ENCODE results near the gene SERPINB5.

Gene SERPINB5

DNA sequence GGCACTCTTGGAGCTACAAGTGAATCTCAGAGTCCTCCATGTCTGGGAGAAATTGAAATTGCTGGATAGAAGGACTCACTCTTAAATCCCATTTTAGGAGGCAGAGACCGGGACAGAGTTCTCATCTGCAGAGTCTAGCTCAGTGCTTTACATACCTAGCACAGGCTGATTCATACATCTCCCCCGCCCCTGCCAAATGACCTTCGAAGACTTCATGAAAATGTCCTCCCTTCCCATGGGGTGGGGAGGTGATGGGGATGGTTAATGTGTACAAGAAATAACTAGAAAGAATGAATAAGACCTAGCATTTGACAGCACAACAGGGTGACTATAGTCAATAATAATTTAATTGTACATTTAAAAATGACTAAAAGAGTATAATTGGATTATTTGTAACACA, 8.2 kb upstream of the SERPINB5 start:
- DNase-seq (ENCODE audit: low read depth in 2 of 2) = no peak

DNA sequence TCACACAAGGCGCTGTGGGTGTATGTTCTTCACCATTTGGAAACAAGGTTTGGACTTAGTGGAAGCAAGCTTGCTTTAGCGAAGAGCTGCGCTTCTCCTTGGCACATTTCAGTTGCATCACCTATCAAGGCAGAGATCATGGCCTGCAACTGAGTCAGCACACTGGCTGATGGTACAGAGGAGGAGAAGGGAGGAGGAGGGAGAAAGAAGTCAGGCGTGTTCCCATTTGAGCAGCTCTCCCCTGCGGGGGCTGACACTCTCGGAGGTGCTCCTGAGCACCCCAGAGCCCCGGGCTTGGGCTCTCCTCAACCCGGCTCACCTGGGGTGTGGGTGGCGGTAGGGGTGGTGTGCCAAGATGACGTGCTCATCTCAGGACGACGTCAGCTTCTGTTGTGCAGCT, 6.0 kb upstream of the SERPINB5 start:
- no peak for DNase-seq (ENCODE audit: low read depth in 2 of 2)

DNA sequence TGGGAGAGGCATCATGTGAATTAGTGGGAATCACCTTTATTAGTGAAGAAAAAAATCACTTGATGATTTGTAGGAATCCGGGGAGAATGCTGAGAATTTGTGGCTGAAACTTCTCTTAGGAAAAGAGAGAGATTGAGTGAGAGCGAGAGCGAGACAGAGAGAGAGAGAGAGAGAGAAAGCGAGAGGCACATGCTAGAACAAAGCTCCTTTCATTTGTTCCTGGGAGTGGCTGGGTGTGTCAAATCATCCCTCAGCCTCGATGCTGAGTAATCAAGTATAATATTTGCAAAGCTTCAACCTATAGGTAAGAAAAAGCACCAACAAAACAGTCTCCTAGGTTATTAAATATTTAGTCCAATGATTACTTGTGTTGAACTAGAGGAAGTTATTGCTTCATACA, 4.4 kb upstream of the SERPINB5 start:
- DNase-seq (ENCODE audit: low read depth in 2 of 2) = no peak

DNA sequence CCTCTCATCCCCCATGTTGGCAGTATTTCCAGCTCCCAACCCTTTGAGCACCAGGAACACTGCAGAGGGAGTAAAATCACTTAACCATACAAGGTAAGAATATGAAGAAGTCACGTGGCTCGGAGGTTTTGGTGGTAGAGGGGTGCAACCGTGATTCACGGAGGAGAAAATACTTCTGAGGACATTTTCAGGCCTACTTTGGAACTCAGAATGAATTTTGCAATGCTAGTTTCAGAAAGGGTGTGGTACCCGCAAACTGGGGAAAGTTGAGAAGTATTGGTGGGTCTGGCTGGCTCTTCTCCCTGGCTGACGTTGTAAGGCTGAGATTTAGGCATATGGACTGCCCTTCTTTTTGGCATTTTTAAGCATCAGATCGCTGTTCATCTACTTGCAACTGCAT, 442 bp downstream of the SERPINB5 start:
- DNase-seq (ENCODE audit: low read depth in 2 of 2) = no peak

GRCh38 chr18:63477968-63478367, 1.2 kb downstream of the SERPINB5 start:
- no peak for DNase-seq (ENCODE audit: low read depth in 2 of 2)

DNA sequence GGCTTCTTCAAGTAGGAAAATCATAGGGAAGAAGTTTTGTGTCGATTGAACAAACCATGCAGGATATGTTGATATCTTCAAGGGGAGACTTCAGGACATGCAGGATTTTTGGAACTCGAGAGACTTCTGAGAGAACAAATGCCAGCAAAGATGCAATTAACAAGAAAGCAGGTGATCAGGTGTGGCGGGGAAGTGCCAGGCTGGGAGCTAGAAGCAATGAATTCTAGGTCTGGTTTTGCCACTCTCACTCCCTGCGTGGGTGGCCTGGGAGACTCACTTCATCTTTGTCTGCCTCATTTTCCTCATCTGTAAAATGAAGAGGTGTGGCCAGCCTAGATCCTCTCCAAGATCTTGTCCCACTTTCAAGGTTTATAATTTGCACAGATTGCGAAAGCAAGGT, 3.1 kb downstream of the SERPINB5 start:
- DNase-seq (ENCODE audit: low read depth in 2 of 2) = no peak

DNA sequence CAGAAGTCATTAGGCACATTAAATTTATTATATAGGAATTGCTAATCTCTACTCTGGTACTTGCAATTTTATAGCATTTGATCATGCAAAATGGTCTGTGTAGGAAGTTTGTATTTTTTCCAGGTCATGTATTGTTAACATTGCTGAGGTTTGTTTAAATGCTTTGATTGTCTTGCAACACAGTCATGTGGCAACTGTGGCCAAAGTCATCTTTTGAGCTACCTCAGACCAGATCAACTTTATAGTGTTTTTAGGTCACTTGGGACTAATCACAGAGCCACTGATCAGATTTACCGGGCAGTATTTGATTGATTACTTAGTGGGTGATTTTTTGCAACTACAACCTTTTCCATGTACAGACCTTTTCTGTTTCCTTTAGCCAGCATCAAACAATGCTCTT, 3.7 kb downstream of the SERPINB5 start:
- DNase-seq (ENCODE audit: low read depth in 2 of 2) = no peak

- DNase-seq (ENCODE audit: low read depth in 2 of 2) = no peak
Observed at GRCh38 chr18:63480915-63481314, 4.2 kb downstream of the SERPINB5 start.

DNA sequence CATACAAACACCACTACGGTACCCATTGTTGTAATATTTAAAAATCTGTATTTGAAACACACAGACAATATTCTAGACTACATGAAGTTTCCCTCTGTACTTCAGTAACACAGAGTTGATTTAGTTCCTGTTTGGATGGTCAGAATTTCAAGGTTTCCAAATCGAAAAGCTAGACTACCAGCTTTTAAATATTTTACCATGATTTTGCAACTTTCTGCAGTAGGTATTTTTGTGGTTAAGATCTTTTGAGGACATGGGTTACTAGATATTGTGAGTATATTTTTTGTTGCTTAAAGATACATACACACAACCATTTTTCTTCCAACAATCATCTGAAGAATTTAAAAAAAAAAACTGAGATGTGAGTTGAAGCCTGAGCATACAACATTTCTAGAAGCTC, 10.9 kb downstream of the SERPINB5 start:
- no peak for DNase-seq (ENCODE audit: low read depth in 2 of 2)

DNA sequence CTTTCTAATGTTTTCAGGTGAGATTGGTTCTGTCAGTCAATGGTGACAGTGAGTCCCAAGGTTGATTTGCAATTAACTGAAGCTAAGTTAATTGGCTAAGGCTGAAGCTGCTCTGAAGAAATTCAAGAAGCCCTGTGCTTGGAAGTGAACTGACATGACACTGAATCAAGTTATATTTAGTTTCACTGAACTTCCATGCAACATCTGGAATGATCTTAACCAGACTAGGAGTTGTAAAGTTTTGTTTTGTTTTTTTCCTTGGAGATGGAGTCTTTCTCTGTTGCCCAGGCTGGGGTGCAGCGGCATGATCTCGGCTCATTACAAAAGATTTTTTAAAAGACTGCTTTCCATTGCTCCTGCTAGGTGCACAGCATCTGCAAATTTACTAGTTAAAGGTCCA, 11.4 kb downstream of the SERPINB5 start:
- no peak for DNase-seq (ENCODE audit: low read depth in 2 of 2)

DNA sequence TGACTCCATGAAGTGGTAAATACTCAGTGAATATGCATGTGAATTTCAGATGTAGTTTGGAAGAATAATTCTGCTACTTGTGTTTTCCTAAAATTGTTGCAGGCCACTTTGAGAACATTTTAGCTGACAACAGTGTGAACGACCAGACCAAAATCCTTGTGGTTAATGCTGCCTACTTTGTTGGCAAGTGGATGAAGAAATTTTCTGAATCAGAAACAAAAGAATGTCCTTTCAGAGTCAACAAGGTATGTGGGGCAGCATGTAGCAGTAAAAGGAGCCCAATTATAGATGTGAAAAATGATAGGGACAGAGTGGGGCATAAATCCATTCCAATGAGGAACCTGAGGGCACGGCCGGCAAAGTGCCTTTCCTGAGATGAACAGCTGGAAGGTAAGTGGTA, 16.1 kb downstream of the SERPINB5 start:
- DNase-seq (ENCODE audit: low read depth in 2 of 2) = no peak

- no peak for DNase-seq (ENCODE audit: low read depth in 2 of 2)
Observed at GRCh38 chr18:63495675-63496074, 18.9 kb downstream of the SERPINB5 start.

GRCh38 chr18:63505566-63506335, 29.0 kb downstream of the SERPINB5 start:
- DNase-seq (ENCODE audit: low read depth in 2 of 2) = no peak

DNA sequence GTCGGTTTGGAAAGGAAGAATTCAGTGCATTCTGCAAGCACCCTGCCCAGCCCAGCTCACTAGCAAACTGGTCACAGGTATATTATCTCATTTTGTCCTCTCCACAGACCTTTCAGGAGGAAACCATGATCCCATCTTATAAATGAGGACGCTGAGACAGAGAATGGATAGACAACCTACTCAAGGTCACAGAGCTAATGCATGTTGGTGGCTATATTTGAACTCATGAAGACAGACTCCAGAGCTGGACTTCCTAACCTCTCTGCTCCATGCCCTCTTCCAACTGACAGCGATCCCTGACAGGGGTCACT, 29.5 kb downstream of the SERPINB5 start:
- no peak for DNase-seq (ENCODE audit: low read depth in 2 of 2)

DNA sequence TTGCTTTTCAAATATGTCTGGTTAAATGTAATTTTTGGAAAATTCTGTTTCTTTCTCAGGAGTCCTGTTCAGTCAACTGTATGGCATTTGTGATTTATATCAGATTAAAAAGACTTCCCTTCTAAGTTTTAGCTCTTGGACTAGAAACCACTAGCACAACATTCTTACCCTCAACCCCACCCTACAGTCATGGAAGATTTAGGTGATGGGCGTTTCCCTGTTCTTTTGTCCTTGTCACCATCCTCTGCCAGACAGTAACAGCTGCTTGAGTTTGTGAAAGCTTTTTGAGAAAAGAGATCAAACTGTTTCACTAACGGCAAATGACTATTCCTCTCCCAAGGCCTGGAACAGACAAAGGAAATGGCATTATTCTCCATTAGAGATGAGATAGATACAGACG, 31.8 kb downstream of the SERPINB5 start:
- DNase-seq (ENCODE audit: low read depth in 2 of 2) = no peak

DNA sequence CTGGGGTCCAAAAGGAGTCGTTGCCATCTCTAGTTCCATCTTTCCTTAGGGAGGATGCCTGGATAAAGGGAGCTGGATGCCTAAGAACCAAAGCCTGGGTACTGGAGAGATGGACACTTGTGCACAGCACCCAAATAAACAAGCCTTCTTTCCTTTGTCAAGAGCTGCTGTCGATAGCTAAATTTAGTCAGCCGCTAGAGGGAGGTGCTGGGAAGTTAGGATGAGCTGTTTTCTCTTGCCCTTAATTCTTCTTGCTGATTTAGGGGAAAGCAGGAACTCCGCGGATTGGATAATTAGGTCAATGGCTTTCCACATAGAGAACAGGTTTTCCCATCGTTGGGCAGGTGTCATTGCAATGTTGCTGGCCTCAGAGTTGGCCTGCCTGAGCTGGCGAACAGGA, 34.5 kb downstream of the SERPINB5 start:
- DNase-seq (ENCODE audit: low read depth in 2 of 2) = no peak

- no peak for DNase-seq (ENCODE audit: low read depth in 2 of 2)
Observed at GRCh38 chr18:63514326-63514725, 37.6 kb downstream of the SERPINB5 start.

GRCh38 chr18:63514888-63515678, 38.3 kb downstream of the SERPINB5 start:
- no peak for DNase-seq (ENCODE audit: low read depth in 2 of 2)

DNA sequence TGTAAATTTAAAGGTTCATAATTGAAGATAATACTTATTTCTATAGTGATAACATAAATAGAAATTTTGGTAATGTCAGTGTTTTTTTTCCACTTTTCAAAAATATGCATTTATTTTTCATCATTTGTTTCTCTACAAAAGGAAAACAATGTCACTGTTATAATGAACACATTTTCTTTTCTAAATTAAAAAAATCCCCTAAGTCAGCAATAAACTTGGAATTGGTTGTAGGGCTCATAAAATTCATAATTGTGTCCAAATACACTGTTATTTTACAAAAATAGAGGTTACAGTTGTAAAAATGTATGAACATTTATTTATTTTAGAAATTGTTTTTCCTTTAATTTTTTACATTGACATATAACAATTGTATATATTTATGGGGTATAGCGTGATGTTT, 39.0 kb downstream of the SERPINB5 start:
- no peak for DNase-seq (ENCODE audit: low read depth in 2 of 2)

- peak in 1 of 2 donors; percentile 11 for DNase-seq (ENCODE audit: low read depth in 2 of 2)
Observed at GRCh38 chr18:63518178-63519012, 41.6 kb downstream of the SERPINB5 start.

- DNase-seq (ENCODE audit: low read depth in 2 of 2) = no peak
Observed at GRCh38 chr18:63520053-63520685, 43.4 kb downstream of the SERPINB5 start.

DNA sequence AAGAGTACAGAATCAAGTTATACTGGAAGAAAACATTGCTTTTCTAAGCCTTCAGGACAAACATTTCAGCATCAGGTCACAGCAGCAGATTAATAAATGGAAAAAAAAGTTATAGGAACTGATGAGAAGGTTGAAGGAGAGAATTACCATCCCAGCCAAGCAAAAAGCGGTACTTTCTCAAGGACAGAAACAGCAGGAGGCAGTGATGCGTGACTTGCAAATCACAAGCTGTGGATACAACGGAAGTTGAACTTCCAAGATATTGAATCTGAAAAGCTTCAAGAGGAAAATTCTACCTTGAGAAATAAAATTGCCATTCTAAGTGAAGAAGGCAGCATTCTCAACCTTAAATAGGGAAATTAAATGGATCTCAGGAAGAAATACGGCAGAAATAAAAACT, 46.9 kb downstream of the SERPINB5 start:
- no peak for DNase-seq (ENCODE audit: low read depth in 2 of 2)

Data from stimulated activated CD8-positive, alpha-beta memory T cell treated with anti-CD3 and anti-CD28 coated beads, Interleukin-7, amount 100 ng/mL, for 1 hour (primary cell).